Activated CD8-positive, alpha-beta memory T cell treated with anti-CD3 and anti-CD28 coated beads for 36 hours (primary cell): ENCODE results near the gene ACO2. TPM values are rescaled to one million over a fixed set of nuclear protein-coding genes. Genes with fewer than 3 reads are reported as not detected.
"Not testable (repeated sequence)": the region's sequence is repeated elsewhere in the genome, so short reads cannot be mapped to it uniquely, and the experiment has no call there.

Source experiments
- CTCF ChIA-PET: fragments of 350-600 bp; sonication (Branson Sonifier 250); formaldehyde crosslinking; loops from one replicate; lab custom pipeline; 2021; ENCODE audit warnings: antibody characterized with exemption; lab: Charles Lee
- POLR2A ChIA-PET: fragments of 350-600 bp; sonication (Branson Sonifier 250); formaldehyde crosslinking; loops from one replicate; lab custom pipeline; 2021; ENCODE audit warnings: antibody characterized with exemption; lab: Charles Lee
- total RNA-seq, 2 experiments: library from RNA; stranded (reverse); gene quantifications; one replicate each; pipeline ENCODE4 v1.2.3, GENCODE V29; 2021

The ACO2 gene
- 100 to 1,000 TPM; 111 to 112 TPM for total RNA-seq

GRCh38 chr22:41468381-41469217 lies at the start of gene ACO2, which contains the start of gene PHF5A:
Gene ACO2, plus strand, starts transcription at chr22:41469117. Its CDS starts 30 bp downstream, at chr22:41469147.
Gene PHF5A, minus strand, starts transcription at chr22:41468692. Its CDS starts 39 bp downstream, at chr22:41468653.
- ChIA-PET POLR2A (interaction anchor here (0.5 to 4.8 kb wide), 16 partner anchors 9 to 621 kb away, joined by 3 to 71 read pairs (median 5); partner anchors contain the start of genes DESI1, PMM1, TEF and TOB2), CTCF (interaction anchor here (0.7 to 1.6 kb wide), 10 partner anchors 11 to 104 kb away, joined by 3 to 9 read pairs (median 4); partner anchors contain the start of genes TEF and TOB2)

- CTCF ChIA-PET = interaction anchor here (0.7 to 1.5 kb wide), 4 partner anchors 21 to 53 kb away, joined by 3 to 4 read pairs (median 4); partner anchors contain the start of gene TOB2
- POLR2A ChIA-PET = no interaction called here
Observed at GRCh38 chr22:41425660-41426365, 43.1 kb upstream of the ACO2 start.

- ChIA-PET POLR2A (interaction anchor here (0.6 to 0.7 kb wide), 4 partner anchors 18 to 407 kb away, joined by 3 to 5 read pairs (median 4); no protein-coding TSS in a partner anchor), CTCF (interaction anchor here (2.0 kb wide), 1 partner anchor 88 kb away, joined by 7 read pairs; no protein-coding TSS in a partner anchor)
Observed at GRCh38 chr22:41429232-41429950, 39.5 kb upstream of the ACO2 start.

DNA sequence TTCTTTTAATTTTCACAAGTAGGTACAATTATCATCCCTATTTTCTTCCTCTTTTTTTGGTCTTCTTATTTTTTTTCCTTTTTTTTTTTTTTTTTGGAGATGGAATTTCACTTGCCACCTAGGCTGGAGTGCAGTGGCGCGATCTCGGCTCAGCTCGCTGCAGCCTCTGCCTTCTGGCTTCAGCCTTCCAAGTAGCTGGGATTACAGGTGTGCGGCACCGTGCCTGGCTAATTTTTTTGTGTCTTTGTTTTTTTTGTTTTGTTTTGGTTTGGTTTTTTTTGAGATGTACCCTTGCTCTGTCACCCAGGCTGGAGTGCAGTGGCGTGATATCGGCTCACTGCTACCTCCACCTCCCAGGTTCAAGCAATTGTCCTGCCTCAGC lies 39.0 kb upstream of the ACO2 start:
- ChIA-PET CTCF (no interaction called here), POLR2A (no interaction called here)

DNA sequence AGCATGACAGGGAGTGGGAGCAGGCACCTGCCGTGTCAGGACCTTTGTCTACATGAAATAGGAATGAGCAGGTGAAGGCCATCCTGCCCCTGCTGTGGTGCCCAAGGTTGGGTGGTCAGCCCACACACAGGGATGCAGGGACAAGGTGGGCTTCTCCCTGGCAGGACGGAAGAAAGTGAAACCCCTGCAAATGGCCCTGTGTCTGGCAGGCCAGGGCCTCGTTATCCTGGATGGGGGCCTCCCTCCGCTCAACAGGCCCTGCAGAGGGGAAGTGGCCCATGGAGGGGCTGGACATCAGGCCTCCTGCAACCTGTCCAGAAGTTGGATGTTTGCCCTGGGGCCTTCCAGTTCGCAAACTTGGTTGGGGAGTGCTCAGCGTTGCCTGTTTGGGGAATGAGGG lies 37.3 kb upstream of the ACO2 start:
- ChIA-PET CTCF (no interaction called here), POLR2A (no interaction called here)

- POLR2A ChIA-PET, CTCF ChIA-PET: not testable (repeated sequence)
Observed at GRCh38 chr22:41433480-41433879, 35.4 kb upstream of the ACO2 start.

- CTCF ChIA-PET, POLR2A ChIA-PET: not testable (repeated sequence)
Observed at GRCh38 chr22:41434361-41435003, 34.4 kb upstream of the ACO2 start.

DNA sequence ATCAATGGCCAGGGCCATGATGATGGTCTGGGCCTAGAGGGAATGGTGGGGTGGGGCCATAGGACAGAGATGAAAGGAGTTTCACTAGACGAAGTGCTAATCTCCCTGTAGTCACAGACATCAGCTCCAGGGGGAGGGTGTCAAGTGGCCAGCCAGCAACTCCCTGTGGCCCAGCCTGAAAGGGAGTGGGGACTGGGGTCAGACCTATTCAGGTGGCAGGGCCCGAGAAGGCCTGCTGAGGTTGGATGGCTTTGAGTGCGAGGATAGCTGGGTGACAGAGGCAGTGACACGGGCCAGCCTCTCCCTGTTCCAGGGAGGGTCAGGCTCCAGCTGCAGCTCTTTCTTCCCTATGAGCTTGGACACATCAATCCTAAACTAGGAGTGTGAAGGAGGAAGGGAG lies 33.4 kb upstream of the ACO2 start:
- ChIA-PET CTCF (no interaction called here), POLR2A (interaction anchor here (1.2 kb wide), 1 partner anchor 33 kb away, joined by 5 read pairs; the partner anchor contains the start of genes ACO2 and PHF5A)

DNA sequence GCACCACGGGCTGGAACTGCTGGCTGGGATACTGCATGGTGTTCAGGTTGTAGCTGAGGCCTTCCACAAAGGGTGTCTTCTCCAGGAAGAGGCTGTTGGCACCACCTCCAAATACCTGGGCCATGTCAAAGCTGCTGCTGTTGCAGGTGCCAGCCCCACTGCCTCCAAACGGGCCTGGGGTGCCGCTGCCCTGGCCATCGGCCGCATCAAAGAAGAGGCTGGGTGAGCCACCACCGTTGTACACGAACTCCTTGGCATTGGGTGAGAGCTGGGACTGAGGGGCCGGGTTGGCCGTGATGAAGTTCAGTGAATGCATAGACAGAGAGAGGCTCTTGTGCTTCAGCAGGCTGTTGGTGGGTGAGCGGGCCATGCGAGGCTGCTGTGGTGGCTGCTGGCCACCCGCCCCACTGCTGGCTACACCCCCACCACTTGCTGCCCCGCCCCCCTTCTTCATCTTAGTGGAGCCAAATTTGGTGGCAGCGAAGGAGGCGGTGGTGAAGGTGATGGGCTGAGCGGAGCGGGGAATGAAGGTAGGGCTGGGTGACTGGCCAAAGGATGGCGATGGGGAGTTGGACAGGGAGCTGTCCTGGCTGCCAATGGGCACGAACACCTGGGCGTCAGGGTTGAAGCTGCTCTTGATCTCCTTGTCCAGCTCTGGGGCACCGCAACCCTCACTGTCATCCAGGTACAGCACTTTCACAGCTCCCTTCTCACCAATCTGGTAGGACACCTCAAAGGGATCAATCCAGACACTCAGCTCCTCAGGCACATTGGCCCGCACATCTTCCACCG lies 32.4 kb upstream of the ACO2 start:
- ChIA-PET POLR2A (interaction anchor here (1.2 to 1.9 kb wide), 2 partner anchors 10 to 32 kb away, joined by 5 to 8 read pairs; partner anchors contain the start of genes ACO2, PHF5A and TOB2), CTCF (no interaction called here)

- POLR2A ChIA-PET = interaction anchor here (1.9 kb wide), 1 partner anchor 9 kb away, joined by 8 read pairs; the partner anchor contains the start of gene TOB2
- CTCF ChIA-PET = no interaction called here
Observed at GRCh38 chr22:41437198-41437597, 31.7 kb upstream of the ACO2 start.

GRCh38 chr22:41440511-41440910 lies 28.4 kb upstream of the ACO2 start:
- POLR2A ChIA-PET = interaction anchor here (0.7 kb wide), 1 partner anchor 173 kb away, joined by 5 read pairs; no protein-coding TSS in a partner anchor
- CTCF ChIA-PET = interaction anchor here (0.6 kb wide), 1 partner anchor 190 kb away, joined by 3 read pairs; no protein-coding TSS in a partner anchor

- ChIA-PET CTCF (interaction anchor here (1.7 kb wide), 1 partner anchor 40 kb away, joined by 3 read pairs; no protein-coding TSS in a partner anchor), POLR2A (no interaction called here)
Observed at GRCh38 chr22:41442240-41442792, 26.6 kb upstream of the ACO2 start.

- ChIA-PET CTCF (interaction anchor here (0.7 to 2.4 kb wide), 6 partner anchors 24 to 789 kb away, joined by 3 to 9 read pairs (median 5); partner anchors contain the start of genes ACO2, PHF5A and TEF), POLR2A (interaction anchor here (0.8 to 5.4 kb wide), 4 partner anchors 18 to 175 kb away, joined by 3 to 71 read pairs (median 6); partner anchors contain the start of genes ACO2 and PHF5A)
Observed at GRCh38 chr22:41444360-41445128, 24.4 kb upstream of the ACO2 start.

- ChIA-PET CTCF (interaction anchor here (0.7 to 2.4 kb wide), 7 partner anchors 23 to 790 kb away, joined by 3 to 9 read pairs (median 4); partner anchors contain the start of genes ACO2, PHF5A and TEF), POLR2A (interaction anchor here (0.8 to 5.4 kb wide), 6 partner anchors 11 to 176 kb away, joined by 3 to 71 read pairs (median 4); partner anchors contain the start of genes ACO2, DESI1, PHF5A and XRCC6)
Observed at GRCh38 chr22:41445129-41446056, 23.5 kb upstream of the ACO2 start.
